HG03442 (cell line): ENCODE data around the gene PGBD5.

Experiments
- ATAC-seq: cut with Tn5 transposase; IDR thresholded peaks from one replicate; pipeline ENCODE4 v1.9.1; 2021; ENCODE audit warnings: mild to moderate bottlenecking, moderate library complexity; ENCODE audit not compliant: unreplicated experiment

Gene PGBD5

DNA sequence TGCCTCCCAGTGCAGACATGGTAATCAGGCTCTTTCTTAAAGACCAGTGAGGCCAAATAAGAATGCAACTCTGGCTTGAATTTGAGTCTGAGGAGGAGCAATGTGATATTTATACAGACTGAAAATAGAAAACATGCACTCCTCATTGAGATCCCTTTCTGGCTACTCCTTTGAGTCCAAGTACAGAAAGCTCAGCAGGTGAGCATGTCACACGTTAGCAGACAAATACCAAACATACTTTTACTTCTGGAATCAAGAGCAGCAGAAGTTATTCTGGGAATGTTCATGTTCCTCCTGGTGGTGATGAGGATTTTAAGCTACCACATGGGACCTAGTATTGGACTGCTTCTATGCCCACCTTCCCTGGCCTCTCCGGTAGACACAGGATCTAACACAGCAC, 48.3 kb downstream of the PGBD5 start:
- ATAC-seq: no peak

DNA sequence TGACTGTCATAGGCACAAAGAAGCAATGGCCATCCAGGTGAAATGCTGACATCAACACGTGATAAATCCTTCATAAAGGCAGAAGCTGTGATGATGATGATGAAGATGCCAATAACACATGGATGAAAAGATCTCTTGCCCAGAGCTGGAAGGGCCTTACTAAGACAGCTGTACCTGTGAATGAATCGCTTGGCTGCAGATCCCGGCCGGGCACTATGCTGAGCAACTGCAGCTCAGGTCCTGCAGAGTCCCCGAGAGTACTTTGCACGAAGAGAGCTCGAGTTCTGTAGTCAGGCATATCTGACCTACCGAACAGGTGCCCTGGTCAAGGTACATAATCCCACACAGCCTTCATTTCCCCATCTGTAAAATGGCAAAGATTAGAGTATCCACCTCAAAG, 48.8 kb downstream of the PGBD5 start:
- ATAC-seq: no peak

DNA sequence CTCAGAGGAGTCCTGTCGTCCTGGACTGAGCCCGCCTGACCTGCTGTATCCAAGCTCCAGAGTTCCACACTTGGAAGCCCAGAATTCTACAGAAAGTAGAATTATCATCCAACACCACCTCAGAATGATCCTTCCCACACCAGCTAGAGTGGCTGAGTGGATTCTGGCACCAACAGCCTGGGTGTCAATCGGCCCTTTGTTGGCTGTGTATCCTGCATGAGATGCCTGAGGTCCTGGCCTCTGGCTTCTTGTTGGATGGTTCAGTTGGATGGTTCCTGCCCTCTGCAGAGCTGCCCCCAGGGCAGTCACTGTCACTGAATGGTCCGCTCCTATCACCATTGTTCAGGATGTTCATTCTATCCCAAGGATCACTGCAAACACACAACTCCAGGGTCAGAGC, 49.8 kb downstream of the PGBD5 start:
- no peak for ATAC-seq

DNA sequence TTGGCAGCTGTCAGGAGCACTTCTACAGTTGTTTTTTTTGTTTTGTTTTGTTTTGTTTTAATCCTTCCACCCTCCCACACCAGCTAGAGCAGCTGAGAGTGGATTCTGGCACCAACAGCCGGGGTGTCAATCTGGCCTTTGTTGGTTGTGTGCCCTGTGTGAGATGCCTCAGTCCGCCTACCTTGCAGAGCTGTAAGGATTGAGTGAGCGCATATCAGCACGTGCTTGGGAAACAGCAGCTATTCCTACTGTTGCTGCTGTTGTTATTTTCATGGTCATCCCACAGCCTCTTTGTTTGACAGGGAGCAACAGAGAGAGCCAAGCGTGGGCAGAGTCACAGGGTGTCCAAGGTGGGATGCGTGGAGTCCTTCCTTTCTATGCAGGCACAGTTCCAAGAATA, 50.4 kb downstream of the PGBD5 start:
- no peak for ATAC-seq

DNA sequence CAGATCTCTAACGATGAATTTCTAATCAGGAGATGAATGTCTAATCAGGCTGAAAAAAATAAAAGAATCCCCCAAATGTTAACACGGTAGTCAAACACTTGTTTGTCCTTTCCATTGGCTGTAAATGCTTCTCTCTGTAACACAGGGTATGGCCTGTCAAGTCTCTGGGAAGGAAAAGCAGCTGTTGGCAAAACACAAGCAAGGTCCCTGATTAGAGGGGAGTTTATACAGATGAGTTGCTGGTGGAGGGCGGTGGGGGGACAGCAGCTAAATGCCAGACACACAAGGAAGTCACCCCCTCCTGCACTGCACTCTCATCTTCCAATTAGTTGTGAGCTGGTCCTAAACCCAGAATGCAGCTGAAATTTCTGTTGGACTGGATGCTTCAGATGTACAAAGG, 51.0 kb downstream of the PGBD5 start:
- ATAC-seq: no peak

DNA sequence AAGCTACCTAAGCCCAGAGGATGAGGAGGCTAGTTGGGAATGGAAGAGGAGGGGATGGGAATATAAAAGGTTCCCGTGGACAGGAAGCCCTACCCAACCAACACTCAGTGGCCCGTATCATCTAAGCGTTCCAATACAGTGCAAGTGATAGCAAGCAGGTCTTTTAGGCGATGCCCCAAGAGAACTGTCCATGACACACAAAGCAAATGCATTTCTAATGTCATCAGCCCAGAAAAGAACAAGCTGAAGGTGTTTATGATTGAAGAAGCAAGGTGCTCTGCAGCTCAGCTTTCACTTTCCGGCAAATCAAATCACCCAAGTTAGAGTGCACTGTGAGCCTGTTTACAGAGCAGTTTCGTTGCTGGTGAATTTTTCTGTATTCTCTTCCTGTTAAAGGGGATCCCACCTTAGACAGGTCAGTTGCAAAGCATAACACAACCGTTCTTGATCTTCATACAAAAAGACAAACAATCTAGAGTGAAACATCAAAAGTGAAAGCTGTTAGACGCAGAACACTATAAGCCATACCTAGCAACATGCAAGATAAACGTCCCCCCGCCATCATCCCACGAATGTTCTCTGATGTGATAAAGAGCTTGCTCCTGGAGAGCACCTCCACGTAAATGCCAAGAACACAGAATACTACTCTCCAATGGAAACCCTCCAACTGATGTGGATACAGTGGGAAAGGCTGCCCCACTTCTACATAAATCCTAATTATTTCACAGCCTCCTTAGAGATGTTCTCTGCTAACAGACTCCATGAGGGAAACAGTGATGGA, 54.0 kb downstream of the PGBD5 start:
- no peak for ATAC-seq

DNA sequence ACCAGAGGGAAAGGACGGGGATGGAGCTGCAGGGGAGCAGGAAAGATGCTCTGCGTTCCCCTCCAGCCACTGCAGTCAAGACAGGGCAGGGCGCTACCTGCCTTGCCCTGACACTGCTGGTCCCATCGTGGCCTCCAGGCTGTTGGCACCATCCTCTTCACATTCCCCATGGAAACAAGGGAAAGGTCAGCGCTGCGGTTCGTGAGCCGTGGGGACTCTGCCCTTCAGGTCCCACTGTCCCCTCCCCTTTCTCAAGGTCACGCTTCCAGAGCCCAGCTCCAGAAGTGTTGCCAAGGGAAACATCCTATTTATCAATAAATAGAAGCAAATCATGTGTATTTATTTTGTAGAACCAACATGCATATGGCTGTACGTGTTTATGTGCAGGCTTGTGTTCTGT, 56.0 kb downstream of the PGBD5 start:
- no peak for ATAC-seq

DNA sequence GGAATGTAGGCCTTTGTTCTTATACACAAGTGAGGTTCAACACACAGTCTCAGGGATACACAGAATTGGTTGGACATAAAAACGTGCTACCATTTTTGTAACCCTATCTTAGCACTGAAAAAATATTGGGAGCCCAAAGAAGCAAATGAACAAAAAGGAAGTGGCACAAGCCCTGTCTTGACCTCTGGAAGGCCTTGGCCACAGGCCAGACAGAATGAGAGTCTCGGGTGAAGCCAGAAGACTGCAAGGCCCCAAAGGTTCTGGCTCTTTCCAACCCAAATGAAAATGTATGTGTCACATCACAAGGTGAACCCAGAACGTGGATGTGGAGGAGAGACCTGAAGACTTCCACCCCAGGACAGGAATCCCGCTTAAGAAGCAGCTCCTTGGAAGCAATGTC, 57.3 kb downstream of the PGBD5 start:
- ATAC-seq: no peak

DNA sequence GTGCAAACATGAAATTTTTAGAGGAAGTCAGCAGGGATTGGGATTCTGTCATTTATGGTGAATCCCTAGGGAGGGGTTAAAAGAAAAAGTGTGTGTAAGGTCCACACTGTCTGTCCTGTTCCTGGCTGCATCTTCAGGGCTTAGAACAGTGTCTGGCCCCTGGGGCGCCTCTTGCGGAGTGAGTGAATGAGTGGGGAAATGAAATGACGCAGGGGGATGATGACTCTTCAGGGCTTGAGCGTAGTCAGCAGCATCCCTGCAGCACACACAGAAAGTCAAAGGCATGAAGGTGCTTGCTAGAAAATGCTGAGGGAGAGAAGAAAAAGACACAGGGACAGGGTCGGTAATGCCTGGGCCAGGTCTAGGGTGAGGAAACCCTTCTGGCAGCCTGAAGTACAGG, 57.8 kb downstream of the PGBD5 start:
- no peak for ATAC-seq

DNA sequence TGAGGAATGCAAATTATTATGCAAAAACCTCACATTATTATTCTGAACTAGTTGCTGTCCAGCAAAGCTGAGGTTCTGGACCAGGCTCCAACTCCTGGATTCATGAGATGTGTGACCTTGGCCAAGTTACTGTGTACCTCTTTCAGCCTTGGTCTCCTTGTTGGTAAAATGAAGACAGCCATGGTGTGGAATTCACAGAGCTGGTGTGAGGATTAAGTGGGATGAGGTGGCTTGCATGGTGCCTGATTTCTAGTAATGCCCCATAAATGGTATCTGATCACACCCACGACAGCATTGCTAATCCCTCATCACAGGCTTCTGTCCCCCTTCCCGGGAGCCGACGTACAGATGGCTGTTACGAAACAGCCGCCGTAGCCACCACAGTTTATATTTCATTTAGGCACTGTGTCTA, 59.6 kb downstream of the PGBD5 start:
- ATAC-seq: no peak

DNA sequence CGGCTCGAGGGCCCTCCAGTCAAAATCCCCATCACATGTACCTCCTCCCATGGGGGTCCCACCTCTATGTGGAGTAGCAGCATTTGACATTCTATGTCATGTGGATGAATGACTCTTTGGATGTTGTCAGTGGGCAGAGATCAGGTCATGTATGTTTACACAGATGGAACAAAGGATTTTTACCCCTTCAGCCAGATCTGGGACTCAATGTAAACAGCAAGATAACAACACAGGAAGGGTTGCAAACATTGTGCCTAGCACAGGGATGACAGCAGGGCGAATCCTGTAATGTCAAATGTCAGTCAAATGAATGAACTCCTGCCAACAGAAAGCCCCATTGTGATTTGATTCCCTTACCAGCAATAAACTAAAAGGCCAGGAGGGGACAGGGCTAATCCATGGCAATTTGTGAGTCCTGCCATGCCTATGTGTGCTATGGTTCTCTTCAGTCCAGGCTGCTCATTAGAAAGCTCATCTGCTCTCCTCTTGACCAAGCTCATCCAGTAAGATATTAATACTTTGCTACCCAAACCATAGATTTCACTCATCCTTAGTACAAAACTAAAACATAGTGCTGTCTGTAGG, 60.3 kb downstream of the PGBD5 start:
- no peak for ATAC-seq

DNA sequence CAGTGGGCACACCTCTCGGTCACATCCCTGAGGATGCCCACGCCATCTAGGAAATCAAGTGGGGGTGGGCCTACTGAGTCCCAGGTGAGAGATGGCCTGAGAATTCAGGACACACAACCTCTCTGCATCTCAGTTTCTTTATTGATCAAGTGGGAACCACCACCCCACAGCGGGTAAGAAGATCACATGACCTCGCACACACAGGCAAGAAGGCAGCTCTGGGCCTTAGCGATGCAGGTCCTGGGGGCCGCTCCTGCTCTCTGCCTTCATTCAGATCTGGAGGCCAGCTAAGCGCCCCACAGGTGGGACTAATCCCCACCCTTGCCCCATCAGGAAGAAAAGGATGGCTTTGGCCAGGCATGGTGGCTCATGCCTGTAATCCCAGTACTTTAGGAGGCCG, 63.2 kb downstream of the PGBD5 start:
- ATAC-seq: no peak

DNA sequence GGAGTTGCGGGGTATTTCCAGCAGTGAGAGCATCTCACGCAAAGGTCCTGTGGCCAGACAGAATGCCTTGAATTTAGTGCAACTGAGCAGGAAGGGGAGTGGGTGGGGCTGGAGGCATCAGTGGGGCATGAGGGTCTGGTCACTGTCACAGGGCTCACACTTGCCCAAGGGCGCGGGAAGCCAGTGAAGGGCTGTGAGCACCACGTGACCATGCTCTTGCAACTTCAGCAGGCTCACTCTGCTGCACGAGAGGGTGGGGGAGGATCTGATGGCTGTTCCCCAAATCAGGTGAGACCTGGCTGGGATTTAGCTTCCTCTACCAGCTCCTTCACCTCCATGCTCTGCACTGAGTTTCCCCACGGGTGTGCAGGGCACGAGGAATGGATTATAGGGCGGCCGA, 64.2 kb downstream of the PGBD5 start:
- no peak for ATAC-seq

DNA sequence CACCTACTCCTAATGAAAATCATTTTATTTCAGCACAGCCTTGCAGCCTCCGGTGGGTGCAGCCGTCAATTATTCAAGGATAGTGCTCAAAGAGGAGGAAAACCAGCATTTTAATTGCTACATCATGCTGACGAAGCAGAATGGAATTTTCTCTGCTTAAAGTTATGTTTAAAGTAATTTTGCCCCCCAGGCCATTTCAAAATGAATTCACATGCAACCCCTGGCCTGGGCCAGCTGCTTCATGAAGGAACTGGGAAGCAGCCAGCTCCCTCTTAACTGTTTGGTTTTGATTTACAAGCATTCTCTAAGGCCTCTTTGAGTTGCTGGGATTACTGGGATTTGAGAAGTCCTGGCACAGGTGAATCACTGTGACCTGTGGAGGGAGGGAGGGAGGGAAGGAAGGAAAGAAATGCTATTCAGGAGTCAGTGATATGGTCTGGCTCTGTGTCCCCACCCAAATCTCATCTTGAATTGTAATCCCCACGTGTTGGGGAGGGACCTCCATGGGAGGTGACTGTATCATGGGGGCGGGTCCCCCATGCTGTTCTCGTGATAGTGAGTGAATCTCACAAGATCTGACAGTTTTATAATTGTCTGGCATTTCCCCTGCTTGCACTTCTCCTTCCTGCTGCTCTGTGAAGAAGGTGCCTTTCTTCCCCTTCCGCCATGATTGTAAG, 66.0 kb downstream of the PGBD5 start:
- no peak for ATAC-seq

DNA sequence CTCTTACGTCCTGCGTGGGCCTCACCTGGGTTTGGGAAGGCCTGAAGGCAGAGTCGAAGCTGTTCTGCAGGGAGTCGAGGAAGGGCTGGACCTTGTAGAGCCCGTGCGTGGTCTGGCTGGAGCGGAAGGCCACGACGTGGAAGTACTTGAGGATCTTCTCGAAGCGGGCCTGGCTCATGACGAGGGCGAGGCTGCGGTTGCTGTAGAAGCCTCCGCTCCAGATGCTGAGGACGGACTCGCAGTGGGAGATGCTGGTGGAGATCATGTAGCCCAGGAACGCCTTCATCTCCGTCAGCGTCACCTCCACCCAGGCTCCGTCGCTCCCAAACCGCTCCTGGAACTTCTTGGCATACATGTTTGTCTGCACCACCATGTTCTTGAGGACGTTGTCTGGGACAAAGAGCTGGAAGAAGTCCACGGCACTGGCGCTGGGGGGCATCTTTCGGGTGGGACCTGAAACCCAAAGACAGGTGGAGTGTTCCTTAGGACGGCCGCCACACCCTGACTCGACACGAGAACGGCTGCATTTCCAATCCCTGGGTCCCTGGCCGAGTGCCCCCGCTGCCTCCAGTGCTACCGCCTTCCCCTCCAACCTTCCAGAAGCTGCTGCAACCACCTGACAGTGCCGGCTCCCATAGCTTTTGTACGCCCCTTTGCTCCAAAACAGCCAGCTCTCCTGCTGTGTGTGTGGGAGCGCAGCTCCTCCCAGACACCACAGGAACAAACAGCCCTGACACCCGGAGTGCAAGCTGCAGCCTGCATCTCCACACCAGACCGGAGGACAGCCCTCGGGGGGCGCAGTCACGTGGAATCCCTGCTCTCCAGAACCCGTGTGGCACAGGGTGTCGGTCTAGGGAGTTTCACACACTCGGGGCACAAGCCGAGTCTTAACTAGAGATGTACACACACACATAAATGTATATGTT, 69.0 kb downstream of the PGBD5 start:
- no peak for ATAC-seq

DNA sequence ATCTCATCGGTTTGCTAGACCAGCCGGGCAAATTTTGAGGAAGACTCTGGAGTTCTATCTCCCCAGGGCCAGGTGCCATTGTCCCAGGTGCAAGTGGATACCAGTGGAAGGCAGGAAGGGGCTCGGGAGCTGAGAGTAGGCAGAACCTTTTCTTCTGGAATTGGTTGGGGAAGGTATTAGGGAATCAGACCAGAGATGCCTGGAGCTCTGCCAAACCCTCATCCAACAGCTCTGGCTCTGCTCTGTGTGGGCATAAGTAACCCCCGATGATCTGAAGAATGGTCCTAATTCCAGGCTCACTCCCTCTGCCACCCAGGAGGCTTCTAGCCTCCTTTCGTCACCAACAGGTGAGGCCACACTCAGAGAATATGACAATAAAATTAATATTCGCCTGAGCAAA, 69.9 kb downstream of the PGBD5 start:
- ATAC-seq: no peak

DNA sequence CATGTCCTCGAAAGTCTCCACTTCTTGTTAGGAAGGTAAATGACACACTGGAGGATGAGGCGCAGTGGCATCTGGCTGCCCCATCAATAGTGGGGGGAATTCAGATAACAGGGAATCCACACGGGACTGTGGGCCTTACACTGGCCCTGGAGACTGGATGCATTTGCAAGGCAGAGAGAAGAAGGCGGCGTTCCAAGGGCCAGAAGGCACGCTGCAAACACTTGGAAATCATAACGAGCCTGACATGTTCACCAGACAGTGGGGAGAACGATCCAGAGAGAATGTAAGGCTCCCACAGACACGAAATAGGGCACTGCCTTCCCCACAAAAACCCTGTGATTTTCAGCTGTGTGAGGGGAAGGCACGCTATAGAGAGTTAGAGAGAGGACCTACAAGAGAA, 70.5 kb downstream of the PGBD5 start:
- ATAC-seq: no peak

DNA sequence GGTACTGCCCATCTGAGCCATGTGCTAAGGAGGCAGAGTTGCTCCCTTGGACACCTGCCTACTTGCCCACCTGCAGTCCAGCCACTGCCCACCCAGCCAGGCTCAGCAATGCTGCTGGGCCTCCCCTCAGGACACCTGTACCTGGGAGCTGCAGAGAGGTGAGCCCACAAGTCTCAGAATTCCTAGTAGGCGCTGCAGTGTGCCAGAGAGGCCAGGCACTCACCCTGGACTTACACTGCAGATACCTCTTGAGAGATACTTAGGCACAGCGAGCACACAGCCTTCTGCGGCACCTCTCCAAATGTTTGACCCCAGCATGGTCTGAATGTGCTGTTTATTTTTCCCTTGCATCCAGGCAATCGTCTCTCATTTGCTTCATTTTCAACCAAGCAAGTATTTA, 71.0 kb downstream of the PGBD5 start:
- no peak for ATAC-seq

DNA sequence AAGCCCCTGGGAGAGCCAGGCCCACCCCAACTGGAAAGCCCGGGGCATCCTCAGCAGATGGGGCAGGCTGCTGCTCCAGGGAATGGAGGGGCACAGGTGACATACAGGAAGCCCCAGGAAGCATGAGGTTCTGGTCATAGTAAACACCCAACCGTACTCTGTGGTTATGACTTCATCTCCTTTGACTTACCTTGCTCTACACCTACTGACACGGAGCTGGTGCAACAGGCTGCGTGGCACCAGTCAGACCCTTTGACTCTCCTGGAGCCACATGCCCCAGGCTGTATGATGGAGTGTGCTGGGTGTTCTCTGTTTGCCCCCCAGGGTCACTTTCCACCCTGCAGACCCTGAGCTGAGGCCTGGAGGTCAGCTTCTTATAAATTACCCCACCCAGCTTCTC, 72.1 kb downstream of the PGBD5 start:
- no peak for ATAC-seq

DNA sequence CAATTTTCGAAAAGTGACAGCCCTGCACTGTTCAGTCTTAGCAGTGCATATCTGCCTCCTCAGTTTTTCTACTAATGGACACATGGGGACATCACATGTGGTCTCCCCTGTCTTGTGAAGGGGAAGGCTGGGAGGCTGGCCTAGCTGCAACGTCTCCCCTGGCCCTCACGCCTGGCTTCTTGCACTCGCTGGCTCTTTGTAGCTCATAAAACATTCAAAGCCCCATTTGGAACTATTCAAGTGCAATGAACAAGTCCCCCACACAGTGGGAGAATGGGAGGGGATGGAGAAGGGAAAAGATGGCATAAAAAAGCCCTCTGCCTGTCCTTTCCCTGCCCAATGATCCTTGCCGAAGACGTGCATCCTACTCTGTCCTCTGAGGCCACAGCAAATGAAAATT, 73.6 kb downstream of the PGBD5 start:
- no peak for ATAC-seq

DNA sequence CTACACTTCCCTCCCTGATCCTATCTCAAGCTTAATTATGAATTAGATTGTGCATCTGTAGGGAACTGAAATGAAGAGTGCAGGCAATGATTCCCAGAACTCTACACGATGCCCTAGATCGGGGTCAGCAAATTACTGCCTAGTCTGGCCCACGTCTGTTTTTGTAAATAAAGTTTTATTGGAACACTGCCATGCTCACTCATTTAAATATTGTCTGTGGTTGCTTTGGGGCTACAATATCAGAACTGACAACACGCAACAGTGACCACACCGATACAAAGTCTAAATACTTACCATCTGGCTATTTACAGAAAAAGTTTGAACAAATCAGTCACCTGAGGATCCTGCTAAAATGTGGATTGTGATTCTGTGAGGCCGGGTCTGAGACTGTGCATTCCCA, 74.1 kb downstream of the PGBD5 start:
- ATAC-seq: no peak
